H1 (cell line): ENCODE data around the gene ACTL6A. TPM values are rescaled to one million over a fixed set of nuclear protein-coding genes. Genes with fewer than 3 reads are reported as not detected.

ENCODE experiments used
- CTCF ChIA-PET: fragments of 300-600 bp; sonication (Branson Sonifier 250); formaldehyde crosslinking; loops from one replicate; lab custom pipeline; 2021; ENCODE audit not compliant: partially characterized antibody; lab: Charles Lee
- POLR2A ChIA-PET: fragments of 300-600 bp; sonication (Branson Sonifier 250); formaldehyde crosslinking; loops from one replicate; lab custom pipeline; 2021; ENCODE audit warnings: inconsistent platforms; ENCODE audit not compliant: partially characterized antibody; lab: Charles Lee
- DNase-seq, 2 experiments: peaks; one replicate each; pipeline versions ENCODE4 v3.0.0 to v3.0.0-alpha.2; 2010 to 2022; ENCODE audit warnings: low spot score in 2 of 2, low read depth in 1 of 2, mixed read lengths in 1 of 2
- FAIRE-seq: peaks from 2 replicates; lab custom pipeline; 2011; peaks lifted over from hg19 to GRCh38; lab: Jason Lieb, UNC
- H2AFZ ChIP-seq: 2 replicates; pipeline ENCODE4 v1.8.1; 2012; ENCODE audit warnings: low read length, inconsistent platforms
- H2AK5ac ChIP-seq: 2 replicates; pipeline ENCODE4 v1.6.1; 2013; ENCODE audit warnings: low read depth, low read length
- H2BK120ac ChIP-seq: replicated peaks from 2 replicates; pipeline ENCODE3; 2013; ENCODE audit warnings: low read depth, low read length, inconsistent platforms
- H2BK12ac ChIP-seq: 2 replicates; pipeline ENCODE4 v1.6.1; 2013; ENCODE audit warnings: low read depth, low read length
- H2BK15ac ChIP-seq: 2 replicates; pipeline ENCODE4 v1.6.1; 2013; ENCODE audit warnings: low read length
- H2BK20ac ChIP-seq: 2 replicates; pipeline ENCODE4 v1.6.1; 2013; ENCODE audit warnings: low read length
- H2BK5ac ChIP-seq: 2 replicates; pipeline ENCODE4 v1.6.1; 2013; ENCODE audit warnings: low read depth, low read length
- H3K14ac ChIP-seq: 2 replicates; pipeline ENCODE4 v1.6.1; 2013; ENCODE audit warnings: inconsistent platforms; ENCODE audit not compliant: insufficient read length
- H3K18ac ChIP-seq: 2 replicates; pipeline ENCODE4 v1.6.1; 2013; ENCODE audit warnings: low read length; ENCODE audit errors: extremely low read depth
- H3K23ac ChIP-seq: 2 replicates; pipeline ENCODE4 v1.6.1; 2013; ENCODE audit warnings: inconsistent platforms; ENCODE audit not compliant: insufficient read length
- H3K23me2 ChIP-seq: 2 replicates; pipeline ENCODE4 v1.6.1; 2013; ENCODE audit warnings: low read depth, low read length
- H3K27ac ChIP-seq: 2 replicates; pipeline ENCODE4 v1.6.1; 2011; ENCODE audit warnings: low read depth, low read length, inconsistent platforms
- H3K27me3 ChIP-seq, 4 experiments: replicated peaks in 1 of 4; 1 replicate in 1 of 4; 2 replicates in 3 of 4; pipeline versions ENCODE4 v1.6.1 to v1.8.1; 2011 to 2013; ENCODE audit warnings: low read length in 3 of 4, mild to moderate bottlenecking in 3 of 4, inconsistent platforms in 2 of 4, mixed read lengths in 2 of 4, moderate library complexity in 1 of 4; ENCODE audit not compliant: control insufficient read depth in 3 of 4, insufficient read depth in 3 of 4; ENCODE audit errors: extremely low read depth in 1 of 4
- H3K36me3 ChIP-seq, 4 experiments: 2 replicates each; pipeline versions ENCODE4 v1.6.1 to v1.8.1; 2011 to 2013; ENCODE audit warnings: mild to moderate bottlenecking in 4 of 4, low read length in 3 of 4, moderate library complexity in 2 of 4, control low read depth in 1 of 4, inconsistent platforms in 1 of 4; ENCODE audit not compliant: insufficient read depth in 4 of 4, control insufficient read depth in 2 of 4
- H3K4ac ChIP-seq: replicated peaks from 2 replicates; pipeline ENCODE3; 2013; ENCODE audit warnings: low read length, low read depth, mixed read lengths, inconsistent platforms; ENCODE audit not compliant: insufficient read length
- H3K4me1 ChIP-seq, 4 experiments: replicated peaks in 1 of 4; 1 replicate in 1 of 4; 2 replicates in 3 of 4; pipeline versions ENCODE4 v1.6.1 to v1.8.1; 2011 to 2013; ENCODE audit warnings: low read length in 3 of 4, inconsistent platforms in 2 of 4, mixed read lengths in 1 of 4; ENCODE audit not compliant: insufficient read depth in 4 of 4, control insufficient read depth in 3 of 4
- H3K4me2 ChIP-seq, 2 experiments: 2 replicates each; pipeline versions ENCODE4 v1.6.1 to v1.8.1; 2011 to 2013; ENCODE audit warnings: low read depth in 2 of 2, low read length in 2 of 2, control low read depth in 1 of 2, inconsistent platforms in 1 of 2, mild to moderate bottlenecking in 1 of 2; ENCODE audit not compliant: insufficient read depth in 1 of 2
- H3K4me3 ChIP-seq, 4 experiments: fragments of 200-600, 300-600 bp in 1 of 4; sonication (generic), shearing (Covaris generic), sonication (Bioruptor Twin) in 1 of 4; 2 replicates each; pipeline versions ENCODE4 v1.5.1 to v1.8.1; 2011 to 2016; ENCODE audit warnings: low read length in 4 of 4, low read depth in 3 of 4, control low read depth in 2 of 4, inconsistent platforms in 2 of 4, mild to moderate bottlenecking in 2 of 4, mixed read lengths in 1 of 4, moderate library complexity in 1 of 4; ENCODE audit not compliant: insufficient read depth in 2 of 4; ENCODE audit errors: extremely low read depth in 1 of 4
- H3K56ac ChIP-seq: replicated peaks from 2 replicates; pipeline ENCODE3; 2013; ENCODE audit warnings: low read depth, mild to moderate bottlenecking, mixed read lengths, low read length, inconsistent platforms; ENCODE audit not compliant: insufficient read length
- H3K79me1 ChIP-seq: 2 replicates; pipeline ENCODE4 v1.6.1; 2013; ENCODE audit warnings: low read depth, low read length, control low read depth
- H3K79me2 ChIP-seq, 2 experiments: 2 replicates each; pipeline versions ENCODE4 v1.6.1 to v1.8.1; 2012 to 2013; ENCODE audit warnings: low read length in 2 of 2, mild to moderate bottlenecking in 2 of 2, inconsistent platforms in 1 of 2; ENCODE audit not compliant: insufficient read depth in 2 of 2, control insufficient read depth in 1 of 2
- H3K9ac ChIP-seq, 4 experiments: replicated peaks in 1 of 4; 1 replicate in 1 of 4; 2 replicates in 3 of 4; pipeline versions ENCODE4 v1.6.1 to v1.8.1; 2011 to 2013; ENCODE audit warnings: low read depth in 3 of 4, low read length in 3 of 4, control low read depth in 2 of 4, mild to moderate bottlenecking in 2 of 4, moderate library complexity in 2 of 4, inconsistent platforms in 1 of 4; ENCODE audit errors: extremely low read depth in 1 of 4
- H3K9me3 ChIP-seq, 2 experiments: 2 replicates each; pipeline versions ENCODE4 v1.6.1 to v1.8.1; 2012 to 2013; ENCODE audit warnings: mild to moderate bottlenecking in 2 of 2, moderate library complexity in 2 of 2, control low read depth in 1 of 2, inconsistent platforms in 1 of 2, low read depth in 1 of 2, low read length in 1 of 2, mixed read lengths in 1 of 2; ENCODE audit not compliant: insufficient read depth in 2 of 2
- H4K20me1 ChIP-seq, 2 experiments: replicated peaks in 1 of 2; 2 replicates each; pipeline versions ENCODE3 to v1.8.1; 2011 to 2013; ENCODE audit warnings: inconsistent platforms in 2 of 2, low read length in 2 of 2, mild to moderate bottlenecking in 1 of 2; ENCODE audit not compliant: insufficient read depth in 2 of 2, control insufficient read depth in 1 of 2
- H4K5ac ChIP-seq: 2 replicates; pipeline ENCODE4 v1.6.1; 2013; ENCODE audit warnings: low read length, low read depth, mixed read lengths, inconsistent platforms; ENCODE audit not compliant: insufficient read length
- H4K8ac ChIP-seq: 2 replicates; pipeline ENCODE4 v1.8.0; 2013; ENCODE audit warnings: mild to moderate bottlenecking, moderate library complexity, low read length, inconsistent platforms; ENCODE audit not compliant: insufficient read depth; ENCODE audit errors: extremely low read depth
- H4K91ac ChIP-seq: replicated peaks from 2 replicates; pipeline ENCODE3; 2013; ENCODE audit warnings: low read length, mixed read lengths, inconsistent platforms; ENCODE audit not compliant: insufficient read length
- EP300 ChIP-seq, 2 experiments: IDR thresholded peaks; 1 replicate in 1 of 2; 2 replicates in 1 of 2; pipeline ENCODE4 v1.6.1; 2011 to 2012; ENCODE audit warnings: low read depth in 2 of 2, low read length in 2 of 2, mild to moderate bottlenecking in 2 of 2, borderline replicate concordance in 1 of 2, inconsistent platforms in 1 of 2, moderate library complexity in 1 of 2
- RFX5 ChIP-seq: IDR thresholded peaks from 2 replicates; pipeline ENCODE4 v1.6.1; 2011; ENCODE audit warnings: low read depth, low read length, improper control_type of control experiment, borderline replicate concordance
- SRF ChIP-seq: IDR thresholded peaks from 2 replicates; pipeline ENCODE4 v1.6.1; 2011; ENCODE audit warnings: mild to moderate bottlenecking, low read depth, low read length, moderate library complexity
- WGBS, 2 experiments: shearing (Covaris generic) in 1 of 2; methylation state at CpG; one replicate each; pipeline versions ENCODE4 v1.1.6 to v1.1.7; 2013 to 2015; ENCODE audit warnings: low lambda C conversion rate in 2 of 2, mixed read lengths in 2 of 2, inconsistent platforms in 1 of 2, low coverage in 1 of 2, missing lambda C conversion rate in 1 of 2; ENCODE audit not compliant: insufficient replicate concordance in 2 of 2, insufficient coverage in 1 of 2, insufficient read length in 1 of 2; ENCODE audit errors: extremely low coverage in 1 of 2, missing lambda C conversion rate in 1 of 2; 5-methylcytosine and 5-hydroxymethylcytosine counted together
- polyA plus RNA-seq, 7 experiments: library from polyadenylated mRNA; depleted of rRNA in 3 of 7; stranded (reverse) in 5 of 7; unstranded in 2 of 7; fragments of >200 nt in 5 of 7; fragments of 200-250 nt in 2 of 7; gene quantifications; 1 replicate in 5 of 7; 2 replicates in 1 of 7; 4 replicates in 1 of 7; pipeline versions ENCODE4 v1.2.1 to v1.2.3, GENCODE V29; 2011 to 2013; ENCODE audit warnings: missing spikeins in 2 of 7, mixed read lengths in 2 of 7
- total RNA-seq: library from RNA; stranded (reverse); fragmentation: NEBNext Ultra II Directional; extraction: Animal tissue kit (Norgen Biotek cat#: 25700); gene quantifications from 2 replicates; pipeline ENCODE4 v1.2.1, GENCODE V29; 2021

The ACTL6A gene
- total and polyA plus RNA-seq, 2 of the 8 experiments (the other 6 are each of a cell fraction or from before 2014, with no cell fraction given) = 76.9 to 99.5 TPM

GRCh38 chr3:179580992-179581391 lies 18.3 kb downstream of the ACTL6A start:
- peaks cover 11 to 63% (median 45%) of the 10 kb centered on the region in 4 experiments for H3K36me3 ChIP-seq
- H3K4ac ChIP-seq = no peak overlapping the region
- no peak overlapping the region for H4K5ac ChIP-seq

More at GRCh38 chr3:179580992-179581391, 18.3 kb downstream of the ACTL6A start:
- Histone ChIP-seq H2AFZ (no peak overlapping the region), H4K91ac (no peak overlapping the region), H3K9ac (no peak overlapping the region), H2BK5ac (no peak overlapping the region), H2BK12ac (no peak overlapping the region), H3K23me2 (no peaks in the 10 kb centered on the region), H3K23ac (no peak overlapping the region), H3K79me2 (no peaks in the 10 kb centered on the region; a peak in 1 of 4 replicates), H3K4me1 (no peaks in the 10 kb centered on the region), H2AK5ac (no peak overlapping the region), H3K79me1 (no peaks in the 10 kb centered on the region), H2BK15ac (no peak overlapping the region), H3K4me3 (no peak overlapping the region), H3K27me3 (no peaks in the 10 kb centered on the region), H3K27ac (no peak overlapping the region), H4K20me1 (peaks cover 0 to 1% of the 10 kb centered on the region in 2 experiments), H4K8ac (no peak overlapping the region), H3K9me3 (no peaks in the 10 kb centered on the region), H2BK120ac (no peak overlapping the region), H3K18ac (no peak overlapping the region), H3K56ac (no peak overlapping the region), H3K14ac (no peak overlapping the region), H2BK20ac (no peak overlapping the region), H3K4me2 (no peak overlapping the region)
- FAIRE-seq = no peak
- POLR2A ChIA-PET = interaction anchor here (0.9 kb wide), 1 partner anchor 32 kb away, joined by 3 read pairs; no protein-coding TSS in a partner anchor
- DNase-seq = no peak
- 89% methylated on average over 1 of the region's 1 CpG; no CpG with 5 or more reads in 1 of the 2 experiments for WGBS, 2 experiments
- CTCF ChIA-PET = interaction anchor here (1.0 kb wide), 1 partner anchor 8 kb away, joined by 3 read pairs; no protein-coding TSS in a partner anchor
- TF ChIP-seq RFX5 = no peak
- TF ChIP-seq EP300 (IDR thresholded peaks at IDR 0.05; ENCODE audit: borderline replicate concordance in 1 of 2, low read depth in 2 of 2, low read length in 2 of 2) = no peak
- TF ChIP-seq SRF = no peak
